ENCODE measurements around the gene WDR13.

WDR13 gene

DNA sequence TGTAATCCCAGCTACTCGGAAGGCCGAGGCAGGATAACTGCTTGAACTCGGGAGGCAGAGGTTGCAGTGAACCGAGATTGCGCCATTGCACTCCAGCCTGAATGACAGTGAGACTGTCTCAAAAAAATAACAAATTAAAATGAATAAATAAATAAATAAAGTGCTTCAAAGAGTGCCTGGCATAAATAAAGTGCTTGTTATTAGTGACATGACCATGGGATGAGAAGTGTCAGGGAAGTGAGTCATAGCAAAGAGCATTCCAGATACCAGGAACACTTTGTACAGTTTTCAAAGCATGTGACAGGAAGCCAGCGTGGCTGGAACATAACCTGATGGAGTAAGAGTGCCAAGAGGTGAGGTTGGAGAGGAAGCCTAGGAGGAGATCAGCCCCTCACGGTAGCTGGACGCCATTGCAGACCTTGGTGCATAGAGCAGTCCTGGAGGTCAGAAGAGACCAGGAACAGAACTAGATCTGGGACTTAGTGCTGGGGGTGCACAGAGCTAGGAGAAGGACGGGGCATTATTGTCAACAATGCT, 6.0 kb upstream of the WDR13 start:
- DNase-seq = no peak

DNA sequence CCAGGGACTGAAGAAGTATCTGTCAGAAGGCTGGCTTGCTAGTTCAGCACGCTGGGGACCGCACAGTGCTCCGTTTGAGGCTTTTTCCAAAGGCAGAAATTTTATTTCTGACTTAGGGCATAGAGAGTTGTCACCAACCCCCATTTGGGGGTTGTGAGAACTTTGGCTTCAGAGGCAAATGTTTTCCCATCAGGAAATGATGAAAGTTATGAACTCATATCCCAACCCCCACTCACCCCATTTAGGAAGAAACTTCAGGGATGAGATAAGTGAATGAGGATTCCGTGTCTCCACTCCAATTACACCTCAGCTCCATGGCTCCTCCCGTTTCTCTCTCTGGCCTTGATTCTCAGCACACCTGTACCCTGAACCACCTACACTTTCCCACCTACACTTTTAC, 4.3 kb upstream of the WDR13 start:
- no peak for DNase-seq

DNA sequence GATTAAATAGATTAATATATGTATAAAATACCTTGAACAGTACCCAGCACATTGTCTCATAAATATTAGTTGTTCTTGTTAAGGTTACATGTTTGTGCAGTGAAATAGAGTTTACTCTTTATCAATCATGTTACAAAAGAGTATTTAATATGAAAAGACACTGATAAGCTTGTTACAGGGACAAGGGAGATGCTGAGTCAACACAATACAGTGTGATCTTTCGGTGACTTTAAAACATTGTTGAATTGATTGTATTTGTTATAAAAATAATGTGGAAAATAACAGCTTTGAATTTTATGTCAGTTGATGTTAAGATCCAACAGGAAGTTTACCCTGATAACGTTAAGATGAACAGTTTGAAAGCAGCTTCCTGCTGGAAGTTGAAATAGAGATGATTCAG, 1.4 kb upstream of the WDR13 start:
- DNase-seq = no peak

DNA sequence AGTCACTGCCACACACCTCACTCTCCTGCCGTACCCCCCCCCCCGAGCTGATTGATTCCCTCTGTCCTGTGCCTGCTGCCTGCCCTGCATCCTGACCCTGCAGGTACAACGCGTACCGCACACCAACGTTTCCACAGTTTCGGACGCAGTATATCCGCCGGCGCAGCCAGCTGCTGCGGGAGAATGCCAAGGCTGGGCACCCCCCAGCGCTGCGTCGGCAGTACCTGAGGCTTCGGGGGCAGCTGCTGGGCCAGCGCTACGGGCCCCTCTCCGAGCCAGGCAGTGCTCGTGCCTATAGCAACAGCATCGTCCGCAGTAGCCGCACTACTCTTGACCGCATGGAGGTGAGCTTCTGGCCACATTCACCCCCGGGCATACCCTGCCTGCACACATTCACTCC, 1.3 kb downstream of the WDR13 start:
- no peak for DNase-seq

DNA sequence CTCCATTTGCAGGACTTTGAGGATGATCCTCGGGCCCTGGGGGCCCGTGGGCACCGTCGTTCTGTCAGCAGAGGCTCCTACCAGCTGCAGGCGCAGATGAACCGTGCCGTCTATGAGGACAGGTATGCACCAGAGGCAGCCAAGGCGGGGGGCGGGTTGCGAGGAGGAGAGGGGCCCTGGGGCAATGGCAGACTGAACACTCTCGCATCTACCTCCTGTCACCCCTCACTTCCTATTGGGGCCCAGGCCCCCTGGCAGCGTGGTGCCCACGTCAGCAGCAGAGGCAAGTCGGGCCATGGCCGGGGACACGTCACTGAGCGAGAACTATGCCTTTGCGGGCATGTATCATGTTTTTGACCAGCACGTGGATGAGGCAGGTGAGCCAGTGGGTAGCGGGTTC, 2.0 kb downstream of the WDR13 start:
- DNase-seq = no peak

DNA sequence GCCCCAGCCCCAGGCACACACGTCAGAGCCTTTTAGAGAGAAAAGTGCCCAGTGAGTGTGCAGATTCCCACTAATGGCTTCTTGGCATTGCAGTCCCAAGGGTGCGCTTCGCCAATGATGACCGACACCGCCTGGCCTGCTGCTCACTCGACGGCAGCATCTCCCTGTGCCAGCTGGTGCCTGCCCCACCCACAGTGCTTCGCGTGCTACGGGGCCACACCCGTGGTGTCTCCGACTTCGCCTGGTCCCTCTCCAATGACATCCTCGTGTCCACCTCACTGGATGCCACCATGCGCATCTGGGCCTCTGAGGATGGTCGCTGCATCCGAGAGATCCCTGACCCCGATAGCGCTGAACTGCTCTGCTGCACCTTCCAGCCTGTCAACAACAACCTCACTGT, 2.9 kb downstream of the WDR13 start:
- no peak for DNase-seq

DNA sequence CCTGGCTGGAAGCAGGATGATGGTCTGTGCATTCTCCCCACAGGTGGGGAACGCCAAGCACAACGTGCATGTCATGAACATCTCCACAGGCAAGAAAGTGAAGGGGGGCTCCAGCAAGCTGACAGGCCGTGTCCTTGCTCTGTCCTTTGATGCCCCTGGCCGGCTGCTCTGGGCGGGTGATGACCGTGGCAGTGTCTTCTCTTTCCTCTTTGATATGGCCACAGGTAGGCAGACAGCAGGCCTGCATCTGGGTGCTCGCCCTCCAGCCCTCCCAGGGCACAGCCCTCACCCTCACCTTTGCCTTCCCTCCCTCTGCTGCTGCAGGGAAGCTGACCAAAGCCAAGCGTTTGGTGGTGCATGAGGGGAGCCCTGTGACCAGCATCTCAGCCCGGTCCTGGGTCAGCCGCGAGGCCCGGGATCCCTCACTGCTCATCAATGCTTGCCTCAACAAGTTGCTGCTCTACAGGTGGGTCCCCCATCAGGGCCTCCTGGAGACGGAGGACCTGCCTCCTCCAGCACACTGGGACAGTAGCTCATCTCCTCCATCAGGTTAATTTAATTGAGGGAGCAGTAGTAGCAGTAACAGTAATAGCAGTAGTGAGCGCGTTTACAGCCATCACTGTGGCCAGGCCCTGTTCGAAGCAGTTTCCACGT, 4.6 kb downstream of the WDR13 start:
- no peak for DNase-seq

DNA sequence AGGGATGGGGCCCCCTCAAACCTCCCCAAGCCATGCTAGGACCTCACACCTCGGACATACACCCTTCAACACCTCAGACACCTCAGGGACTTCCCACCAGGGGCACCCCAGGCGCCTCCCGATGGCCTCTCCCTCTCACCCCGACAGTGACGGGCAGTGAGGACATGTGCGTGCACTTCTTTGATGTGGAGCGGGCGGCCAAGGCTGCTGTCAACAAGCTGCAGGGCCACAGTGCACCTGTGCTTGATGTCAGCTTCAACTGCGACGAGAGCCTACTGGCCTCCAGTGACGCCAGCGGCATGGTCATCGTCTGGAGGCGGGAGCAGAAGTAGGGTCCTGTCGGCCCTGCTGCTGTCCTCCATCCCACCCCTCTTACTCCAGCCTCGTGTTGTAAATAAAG, 7.4 kb downstream of the WDR13 start:
- DNase-seq = no peak

DNA sequence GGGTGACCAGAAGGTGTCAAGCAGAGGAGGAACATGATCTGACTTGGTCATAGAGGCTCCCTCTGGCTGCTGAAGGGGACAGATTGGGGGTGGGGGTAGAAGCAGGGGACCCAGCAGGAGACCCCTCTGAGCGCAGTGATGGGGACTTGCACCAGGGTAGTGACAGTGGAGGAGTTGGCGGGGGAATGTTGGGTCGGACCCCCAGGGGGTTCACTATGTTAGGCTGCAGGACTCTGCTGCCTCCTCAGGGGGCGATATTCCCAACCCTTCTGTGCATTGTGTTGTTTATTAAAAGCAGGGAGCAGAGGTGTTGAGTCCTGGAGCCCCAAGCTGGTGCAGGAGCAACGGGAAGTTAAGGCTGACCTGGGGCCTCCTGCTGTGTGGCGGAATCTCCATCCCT, 8.8 kb downstream of the WDR13 start:
- no peak for DNase-seq

DNA sequence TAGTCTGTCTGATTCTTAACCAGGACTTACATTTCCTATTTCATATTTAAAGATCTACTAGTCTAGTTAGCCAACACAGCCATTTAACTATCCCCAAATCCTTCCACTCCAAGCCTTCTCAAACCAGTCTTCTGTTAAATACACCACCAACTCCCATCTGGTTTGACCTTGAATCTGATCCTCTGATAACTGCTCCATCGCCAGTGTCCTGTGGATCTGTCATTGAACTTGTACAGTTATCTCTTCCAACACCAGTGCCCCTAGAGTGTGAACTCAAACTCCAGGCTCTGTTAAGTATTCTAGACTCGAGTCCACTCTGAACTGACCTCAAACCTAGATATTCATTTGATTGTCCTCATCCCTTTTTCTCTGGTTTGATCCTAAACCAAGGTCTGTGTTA, 14.4 kb downstream of the WDR13 start:
- DNase-seq = no peak

DNA sequence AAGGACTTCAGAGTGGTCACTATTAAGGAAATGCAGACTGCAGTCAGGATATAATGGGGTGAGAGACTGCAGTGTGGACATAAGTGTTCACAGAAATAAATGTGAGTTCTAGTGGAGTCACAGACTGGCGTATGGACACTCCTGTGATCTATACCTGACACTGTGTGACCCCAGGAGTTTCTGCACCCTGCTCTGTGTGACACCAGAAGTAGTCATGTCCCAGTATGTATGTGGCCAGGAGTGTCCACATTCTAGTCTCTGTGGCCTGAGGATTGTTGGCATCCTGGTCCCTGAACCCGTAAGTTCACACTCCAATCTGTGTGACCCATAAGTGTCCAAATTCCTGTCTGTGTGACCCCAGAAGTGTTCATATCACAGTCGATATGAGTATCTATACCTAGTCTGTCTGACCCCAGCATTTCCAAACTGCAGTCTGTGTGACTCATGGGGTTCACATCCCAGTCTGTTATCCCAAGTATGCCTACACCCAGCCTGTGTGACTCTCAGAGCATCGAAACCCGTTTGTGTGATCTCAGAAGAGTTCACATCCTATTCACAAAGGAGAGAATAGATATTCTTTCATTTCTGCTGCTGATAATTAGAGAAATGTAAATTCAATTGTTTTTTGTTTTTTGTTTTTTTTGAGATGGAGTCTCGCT, 16.3 kb downstream of the WDR13 start:
- DNase-seq = no peak

DNA sequence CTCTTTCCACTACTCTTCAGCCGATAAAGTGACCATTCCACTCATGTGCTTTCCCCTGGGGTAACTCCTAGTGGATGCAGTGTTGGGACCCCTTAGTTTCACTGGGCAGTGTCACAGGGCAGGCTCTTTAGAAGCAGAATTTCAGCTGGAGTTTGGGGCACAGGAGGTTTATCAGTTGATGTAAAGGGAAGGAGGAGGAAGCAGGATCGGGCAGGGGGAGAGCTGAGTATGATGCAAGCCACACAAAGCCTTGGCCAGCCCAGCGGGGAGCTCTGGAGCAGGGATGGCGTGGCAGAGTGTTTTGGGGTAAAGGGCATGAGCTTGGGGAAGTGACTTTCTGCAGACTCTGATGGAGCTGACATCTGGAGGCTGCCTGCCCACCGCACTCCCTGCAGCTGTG, 19.3 kb downstream of the WDR13 start:
- DNase-seq = no peak

DNA sequence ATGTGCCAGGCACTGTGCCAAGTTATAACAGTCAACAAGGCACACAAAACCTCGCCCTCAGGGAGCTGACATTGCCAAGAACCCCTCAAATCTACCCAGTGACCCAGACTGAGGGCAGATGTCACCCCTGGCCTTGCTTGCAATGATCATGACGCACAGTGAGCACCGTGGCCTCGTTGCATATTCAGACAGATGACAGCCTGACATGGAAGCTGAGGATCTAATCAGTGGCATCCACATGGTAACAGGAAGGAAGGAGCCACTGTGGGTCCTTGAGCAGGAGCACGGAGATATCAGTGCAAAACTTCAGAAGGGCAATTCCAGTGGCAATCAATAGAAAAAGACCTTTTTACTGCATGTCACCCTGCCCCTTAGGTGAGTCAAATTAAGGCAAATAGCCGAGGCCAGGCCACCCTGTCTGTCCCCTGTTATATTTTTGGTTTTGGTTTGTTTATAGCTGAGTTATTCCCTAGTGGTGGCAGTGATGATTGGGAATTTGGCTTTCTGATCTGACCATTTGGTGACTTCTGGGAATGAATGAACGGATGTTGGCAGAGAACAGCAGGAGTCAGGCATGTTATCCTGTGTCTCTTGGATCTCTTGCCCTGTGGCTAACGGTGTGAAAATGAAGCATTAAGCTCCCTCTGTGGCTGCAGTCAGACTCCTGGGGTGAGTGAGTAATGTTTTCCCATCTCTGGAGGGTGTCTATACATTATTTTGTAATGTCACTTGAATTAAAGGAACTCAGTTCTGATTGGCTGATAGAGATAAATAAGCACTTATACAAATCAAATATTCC, 20.4 kb downstream of the WDR13 start:
- DNase-seq = no peak

DNA sequence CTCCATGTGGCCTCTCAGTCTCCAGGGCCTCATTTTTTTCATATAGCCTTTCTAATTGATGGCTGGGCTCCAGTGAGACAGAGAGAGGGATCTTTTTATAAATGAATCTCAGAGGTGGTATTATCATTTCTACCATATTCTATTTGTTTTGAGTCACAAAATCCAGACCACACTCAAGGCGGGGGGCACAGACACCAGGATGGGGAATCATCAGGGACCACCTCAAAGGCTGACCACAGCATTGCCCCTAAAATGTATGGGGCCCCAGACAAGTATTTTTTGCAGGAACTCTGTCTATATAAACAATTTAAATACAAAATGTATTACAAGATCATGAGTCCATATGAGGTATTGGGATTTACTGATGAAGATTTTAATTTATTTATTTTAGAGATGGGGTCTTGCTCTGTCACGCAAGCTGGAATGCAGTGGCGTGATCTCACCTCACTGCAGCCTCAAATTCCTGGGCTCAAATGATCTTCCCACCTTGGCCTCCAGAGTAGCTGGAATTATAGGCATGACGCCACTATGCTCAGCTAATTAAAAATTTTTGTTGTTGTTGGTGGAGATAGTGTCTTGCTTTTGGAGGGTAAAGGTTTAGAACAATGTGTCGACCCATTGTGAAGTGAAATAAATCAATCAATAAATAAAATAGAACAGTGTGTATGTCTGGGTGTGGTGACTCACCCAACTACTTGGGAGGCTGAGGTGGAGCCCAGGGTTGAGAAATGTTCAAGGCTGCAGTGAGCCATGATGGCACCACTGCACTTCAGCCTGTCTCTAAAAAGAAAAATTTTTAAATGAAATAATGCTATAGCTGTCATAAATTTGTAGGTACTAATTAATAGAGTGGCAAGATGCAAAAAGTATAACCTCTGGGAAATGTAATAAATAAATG, 29.4 kb downstream of the WDR13 start:
- no peak for DNase-seq

DNA sequence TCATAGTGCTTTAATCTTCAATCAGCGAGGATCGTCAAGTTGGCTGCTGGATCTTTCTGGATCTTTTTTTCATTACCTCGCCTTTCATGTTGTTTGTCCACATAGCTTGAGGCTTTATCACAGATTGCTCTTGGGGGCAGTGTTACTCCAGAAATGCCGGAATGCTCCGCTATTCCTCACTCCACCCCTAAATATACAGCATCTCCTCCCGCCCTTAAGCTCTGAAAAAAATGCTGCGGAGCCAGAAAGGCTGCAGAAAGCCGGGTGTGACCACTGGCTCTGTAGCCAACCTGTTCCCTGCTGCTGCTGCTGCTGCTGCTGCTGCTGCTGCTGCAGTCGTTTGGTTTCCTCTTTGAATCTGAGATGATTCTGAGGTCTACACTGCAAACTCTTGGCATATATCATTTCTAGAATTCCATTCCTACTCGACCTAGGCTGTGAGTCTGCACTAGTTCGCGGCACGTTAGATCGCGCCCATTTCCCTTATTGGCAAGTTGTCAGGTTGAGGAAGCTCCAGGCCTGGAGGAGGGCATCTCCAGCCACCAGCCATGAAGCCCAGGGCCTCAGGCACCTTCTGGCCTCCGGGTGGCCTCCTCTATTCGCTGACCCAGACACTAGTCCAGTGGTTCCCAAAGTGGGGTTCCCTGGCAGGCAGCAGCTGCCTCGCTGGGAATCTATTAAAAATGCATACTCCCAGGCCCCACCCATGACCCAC, 34.2 kb downstream of the WDR13 start:
- DNase-seq = peak; percentile 39

DNA sequence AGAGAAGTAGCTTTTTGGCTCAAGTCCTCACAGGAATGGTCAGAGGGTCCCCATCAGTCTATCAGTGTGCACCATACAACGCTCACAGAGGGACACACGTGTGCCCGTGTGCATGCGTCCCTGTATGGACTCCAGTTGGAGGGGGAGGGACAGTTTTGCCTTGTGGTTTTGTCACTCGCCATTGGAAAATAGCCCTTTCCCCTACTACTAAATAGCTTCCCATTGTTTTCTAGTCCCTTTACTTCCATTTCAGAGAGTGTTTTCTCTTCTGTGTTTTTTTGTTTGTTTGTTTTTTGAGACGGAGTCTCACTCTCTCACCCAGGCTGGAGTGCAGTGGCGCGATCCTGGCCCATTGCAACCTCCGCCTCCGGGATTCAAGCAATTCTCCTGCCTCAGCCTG, 34.9 kb downstream of the WDR13 start:
- DNase-seq = no peak

DNA sequence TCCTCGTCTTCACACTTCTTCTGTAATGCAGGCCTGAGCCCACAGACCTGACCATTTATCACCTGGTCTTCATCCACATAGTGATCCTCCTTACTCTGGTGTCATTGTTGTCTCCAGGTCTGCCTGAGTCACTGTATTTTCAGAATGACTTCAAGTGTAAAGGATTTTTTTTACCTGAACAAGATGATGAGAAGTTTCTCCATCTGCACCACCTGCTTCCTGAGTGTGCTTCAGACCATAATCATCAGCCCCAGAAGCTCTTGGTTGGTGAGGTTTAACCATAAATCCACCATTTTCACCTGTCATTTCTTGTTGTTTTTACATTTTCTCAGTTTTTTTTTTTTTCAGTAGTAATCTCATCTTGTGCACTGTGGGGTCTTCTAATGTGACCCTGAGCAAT, 39.0 kb downstream of the WDR13 start:
- no peak for DNase-seq

DNA sequence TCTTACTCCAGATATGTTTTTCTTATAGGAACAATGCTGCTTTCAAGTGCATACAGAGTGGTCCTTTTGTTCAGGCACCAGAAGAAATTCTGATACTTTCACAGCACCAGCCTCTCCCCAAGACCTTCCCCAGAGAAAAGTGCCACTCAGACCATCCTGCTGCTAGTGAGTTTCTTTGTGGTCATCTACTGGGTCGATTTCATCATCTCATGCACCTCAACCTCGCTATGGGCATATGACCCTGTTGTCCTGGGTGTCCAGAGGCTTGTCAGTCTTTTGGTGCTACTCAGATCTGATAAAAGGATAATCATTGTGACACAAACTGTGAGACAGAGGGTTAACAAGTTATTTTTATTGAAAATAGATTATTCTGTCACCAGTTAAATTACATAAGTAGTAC, 39.5 kb downstream of the WDR13 start:
- no peak for DNase-seq

DNA sequence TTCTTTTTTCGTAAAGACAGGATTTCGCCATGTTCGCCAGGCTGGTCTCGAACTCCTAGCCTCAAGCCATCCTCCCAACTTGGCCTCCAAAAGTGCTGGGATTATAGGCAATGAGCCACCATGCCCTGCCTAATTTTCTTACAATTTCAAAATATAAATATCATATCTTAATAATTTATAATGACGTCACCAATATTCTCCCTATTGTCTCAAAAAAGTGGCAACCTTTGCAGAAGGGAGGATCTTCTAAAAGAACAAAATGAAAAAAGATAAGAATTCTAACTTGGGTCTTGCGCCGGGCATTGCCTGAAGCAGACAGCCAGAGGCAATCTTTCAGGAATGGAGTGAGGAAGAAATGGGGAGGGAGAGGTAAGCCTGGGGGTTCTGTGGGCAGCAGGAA, 48.4 kb downstream of the WDR13 start:
- DNase-seq = no peak

DNA sequence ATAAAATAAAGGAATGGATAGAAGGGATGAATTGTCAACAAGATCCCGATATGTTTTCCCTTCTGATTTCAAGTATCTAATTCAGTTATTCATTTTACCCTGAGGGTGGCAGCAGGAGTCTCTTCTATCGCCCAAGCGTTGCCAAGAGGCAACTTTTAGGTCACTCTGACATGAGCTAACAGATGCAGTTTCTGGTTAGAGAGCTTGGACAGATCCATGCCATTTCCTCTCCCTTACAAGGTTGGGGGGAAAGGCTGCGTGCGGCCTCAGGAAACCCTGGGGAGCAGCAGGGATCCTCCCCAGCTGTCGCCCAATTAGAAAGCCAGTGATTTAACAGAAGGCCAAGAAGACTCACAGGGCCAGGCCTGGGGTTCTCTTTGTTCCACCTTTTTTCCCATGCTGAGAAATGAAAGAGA, 51.1 kb downstream of the WDR13 start:
- DNase-seq = no peak

DNA sequence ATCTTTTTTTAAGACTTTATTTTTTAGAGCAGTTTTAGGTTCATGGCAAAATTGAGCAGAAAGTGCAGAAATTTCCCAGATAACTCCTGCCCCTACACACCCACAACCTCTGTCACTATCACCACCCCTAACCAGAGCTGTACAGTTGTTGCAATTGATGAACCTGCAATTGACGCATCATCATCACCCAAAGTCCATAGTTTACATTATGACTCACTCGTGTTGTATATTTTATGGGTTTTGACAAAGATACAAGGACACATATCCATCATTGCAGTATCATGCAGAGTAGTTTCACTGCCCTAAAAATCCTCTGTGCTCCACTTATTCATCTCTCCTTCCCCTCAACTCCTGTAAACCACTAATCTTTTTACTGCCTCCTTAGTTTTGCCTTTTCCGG, 51.8 kb downstream of the WDR13 start:
- DNase-seq = no peak

Measured in right kidney (tissue), 1 donor.